ENCODE results near the gene KCNK15.

The KCNK15 gene

GRCh38 chr20:44715499-44716308 is 30.0 kb upstream of the KCNK15 start:
- no peak for TF ChIP-seq POLR2AphosphoS5 (IDR thresholded peaks at IDR 0.05; ENCODE audit: low read depth, low read length)
- no peak for TF ChIP-seq FOXP2 (optimal IDR thresholded peaks at IDR 0.05; ENCODE audit: borderline replicate concordance, extremely low read depth, extremely low read length, insufficient read depth)
- TF ChIP-seq, protein P1, sequence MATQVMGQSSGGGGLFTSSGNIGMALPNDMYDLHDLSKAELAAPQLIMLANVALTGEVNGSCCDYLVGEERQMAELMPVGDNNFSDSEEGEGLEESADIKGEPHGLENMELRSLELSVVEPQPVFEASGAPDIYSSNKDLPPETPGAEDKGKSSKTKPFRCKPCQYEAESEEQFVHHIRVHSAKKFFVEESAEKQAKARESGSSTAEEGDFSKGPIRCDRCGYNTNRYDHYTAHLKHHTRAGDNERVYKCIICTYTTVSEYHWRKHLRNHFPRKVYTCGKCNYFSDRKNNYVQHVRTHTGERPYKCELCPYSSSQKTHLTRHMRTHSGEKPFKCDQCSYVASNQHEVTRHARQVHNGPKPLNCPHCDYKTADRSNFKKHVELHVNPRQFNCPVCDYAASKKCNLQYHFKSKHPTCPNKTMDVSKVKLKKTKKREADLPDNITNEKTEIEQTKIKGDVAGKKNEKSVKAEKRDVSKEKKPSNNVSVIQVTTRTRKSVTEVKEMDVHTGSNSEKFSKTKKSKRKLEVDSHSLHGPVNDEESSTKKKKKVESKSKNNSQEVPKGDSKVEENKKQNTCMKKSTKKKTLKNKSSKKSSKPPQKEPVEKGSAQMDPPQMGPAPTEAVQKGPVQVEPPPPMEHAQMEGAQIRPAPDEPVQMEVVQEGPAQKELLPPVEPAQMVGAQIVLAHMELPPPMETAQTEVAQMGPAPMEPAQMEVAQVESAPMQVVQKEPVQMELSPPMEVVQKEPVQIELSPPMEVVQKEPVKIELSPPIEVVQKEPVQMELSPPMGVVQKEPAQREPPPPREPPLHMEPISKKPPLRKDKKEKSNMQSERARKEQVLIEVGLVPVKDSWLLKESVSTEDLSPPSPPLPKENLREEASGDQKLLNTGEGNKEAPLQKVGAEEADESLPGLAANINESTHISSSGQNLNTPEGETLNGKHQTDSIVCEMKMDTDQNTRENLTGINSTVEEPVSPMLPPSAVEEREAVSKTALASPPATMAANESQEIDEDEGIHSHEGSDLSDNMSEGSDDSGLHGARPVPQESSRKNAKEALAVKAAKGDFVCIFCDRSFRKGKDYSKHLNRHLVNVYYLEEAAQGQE (IDR thresholded peaks at IDR 0.05; ENCODE audit: insufficient read depth in 1 of 2, low read depth in 2 of 2, low read length in 2 of 2) = no peak
- TF ChIP-seq SIN3A (IDR thresholded peaks at IDR 0.05; ENCODE audit: borderline replicate concordance, insufficient read depth, low read length) = no peak
- TF ChIP-seq TAF1 (IDR thresholded peaks at IDR 0.05; ENCODE audit: borderline replicate concordance, insufficient read depth, low read length) = no peak

GRCh38 chr20:44716309-44717106 is 29.2 kb upstream of the KCNK15 start:
- TF ChIP-seq, protein P1 (IDR thresholded peaks at IDR 0.05; ENCODE audit: insufficient read depth in 1 of 2, low read depth in 2 of 2, low read length in 2 of 2) = no peak
- TF ChIP-seq SIN3A (IDR thresholded peaks at IDR 0.05; ENCODE audit: borderline replicate concordance, insufficient read depth, low read length) (no peak), TAF1 (IDR thresholded peaks at IDR 0.05; ENCODE audit: borderline replicate concordance, insufficient read depth, low read length) (no peak)

DNA sequence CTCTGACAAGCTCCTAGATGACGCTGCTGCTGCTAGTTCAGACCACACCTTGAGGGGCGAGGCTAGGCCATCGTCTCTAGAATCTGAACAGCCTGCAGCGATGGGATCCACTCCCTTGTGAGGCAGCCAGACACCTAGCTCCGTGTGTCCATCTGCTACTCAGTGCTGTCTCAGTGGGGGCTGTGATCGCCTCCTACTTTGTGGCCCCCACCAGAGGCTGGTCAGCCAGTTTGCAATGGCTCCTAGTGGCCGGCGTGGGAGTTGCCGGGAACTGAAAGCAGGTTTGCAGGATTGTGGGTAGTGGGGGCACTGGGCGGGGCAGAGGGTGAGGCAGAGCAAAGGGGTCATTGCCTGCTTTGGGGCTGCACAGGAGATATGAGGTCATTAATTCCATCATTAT is 27.7 kb upstream of the KCNK15 start:
- TF ChIP-seq FOXP2 (optimal IDR thresholded peaks at IDR 0.05; ENCODE audit: borderline replicate concordance, extremely low read depth, extremely low read length, insufficient read depth) (no peak), POLR2AphosphoS5 (IDR thresholded peaks at IDR 0.05; ENCODE audit: low read depth, low read length) (no peak), TAF1 (IDR thresholded peaks at IDR 0.05; ENCODE audit: borderline replicate concordance, insufficient read depth, low read length) (no peak), SIN3A (IDR thresholded peaks at IDR 0.05; ENCODE audit: borderline replicate concordance, insufficient read depth, low read length) (no peak)
- TF ChIP-seq, protein P1 (IDR thresholded peaks at IDR 0.05; ENCODE audit: insufficient read depth in 1 of 2, low read depth in 2 of 2, low read length in 2 of 2) = no peak

- no peak for TF ChIP-seq FOXP2 (optimal IDR thresholded peaks at IDR 0.05; ENCODE audit: borderline replicate concordance, extremely low read depth, extremely low read length, insufficient read depth)
- no peak for TF ChIP-seq TAF1 (IDR thresholded peaks at IDR 0.05; ENCODE audit: borderline replicate concordance, insufficient read depth, low read length)
- TF ChIP-seq POLR2AphosphoS5 (IDR thresholded peaks at IDR 0.05; ENCODE audit: low read depth, low read length) = no peak
- TF ChIP-seq, protein P1 (IDR thresholded peaks at IDR 0.05; ENCODE audit: insufficient read depth in 1 of 2, low read depth in 2 of 2, low read length in 2 of 2) = no peak
- no peak for TF ChIP-seq SIN3A (IDR thresholded peaks at IDR 0.05; ENCODE audit: borderline replicate concordance, insufficient read depth, low read length)
These were observed 25.8 kb upstream of the KCNK15 start for GRCh38 chr20:44719841-44720240.

Data from PFSK-1 (cell line).